Activated gamma-delta T cell (primary cell): ENCODE measurements around the gene ROPN1B.
"Not testable (repeated sequence)": the region's sequence is repeated elsewhere in the genome, so short reads cannot be mapped to it uniquely, and the experiment has no call there.

Experiments
- DNase-seq: peaks from one replicate; lab custom pipeline; 2025; lab: John Stamatoyannopoulos, UW
- total RNA-seq, 2 donors: gene quantifications; one replicate each; lab custom pipeline; 2026; lab: John Stamatoyannopoulos, UW

The ROPN1B gene
- 0 to 0.04 reads per million in 2 donors for total RNA-seq

DNA sequence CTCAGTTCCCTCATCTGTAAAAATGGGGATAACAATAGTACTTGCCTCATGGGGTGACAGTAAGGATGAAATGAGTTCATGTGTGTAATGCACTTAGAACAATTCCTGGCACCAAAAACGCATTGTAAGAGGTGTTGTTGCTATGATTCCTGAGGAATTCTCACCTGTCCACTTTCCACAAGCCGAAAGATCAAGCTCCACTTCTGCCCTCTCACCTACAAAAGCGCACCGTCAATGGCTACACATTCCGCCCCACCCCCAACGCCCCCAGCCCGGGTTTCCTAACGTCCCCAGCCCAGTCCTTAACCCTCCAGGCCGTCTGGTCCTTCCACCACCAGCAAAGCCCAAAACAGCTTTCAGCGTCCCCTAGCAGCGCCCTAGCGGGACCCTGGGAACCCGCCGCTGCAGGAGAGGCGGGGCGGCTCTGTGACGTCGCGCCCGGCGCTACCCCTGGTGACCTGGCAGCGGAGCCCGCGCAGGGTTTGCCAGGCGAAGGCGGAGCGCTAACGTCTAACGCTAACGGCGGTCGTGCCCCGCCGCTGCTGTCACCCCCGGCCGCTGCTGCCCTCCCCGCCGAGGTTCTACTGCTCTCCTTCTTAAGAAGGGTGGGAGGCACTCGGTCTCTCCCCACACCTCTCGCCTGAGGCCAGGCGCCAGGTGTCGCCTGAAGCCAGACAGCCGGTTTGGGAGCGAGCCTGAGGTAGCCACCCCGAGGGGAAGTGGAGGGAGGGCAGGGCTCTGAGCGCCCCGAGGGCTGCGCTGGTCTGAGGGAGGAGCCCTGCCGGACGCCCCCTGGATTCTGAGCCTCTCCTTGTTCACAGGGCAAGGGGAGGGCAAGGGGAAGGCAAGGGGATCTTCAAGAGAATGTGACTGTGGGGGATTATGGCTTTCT is at the start of gene ROPN1B:
Gene ROPN1B, plus strand, starts transcription at position 478 of the 892 bp plus-strand sequence. CDS start 2,877 bp downstream, outside the sequence.
- DNase-seq = not testable (repeated sequence)

DNA sequence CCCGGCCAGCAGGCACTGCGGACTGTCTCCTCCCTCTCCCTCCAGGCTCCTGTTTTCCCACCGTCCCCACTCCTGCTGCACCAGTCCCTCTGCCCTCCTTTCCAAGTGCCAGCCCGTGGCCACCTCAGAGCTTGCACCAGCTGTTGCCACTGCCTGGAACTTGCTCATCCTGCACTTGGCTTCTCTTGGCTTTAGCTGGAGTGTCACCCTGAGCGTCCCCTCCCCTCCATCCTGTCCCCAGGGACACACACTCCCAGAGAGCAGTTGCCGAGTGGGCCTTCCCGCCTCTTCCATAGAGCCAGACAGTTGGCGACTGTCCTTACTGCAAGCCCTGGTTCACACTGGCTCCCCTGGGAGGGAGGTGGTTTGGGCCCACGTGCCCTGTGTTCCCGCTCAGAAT is 48.8 kb upstream of the ROPN1B start:
- DNase-seq = not testable (repeated sequence)

DNA sequence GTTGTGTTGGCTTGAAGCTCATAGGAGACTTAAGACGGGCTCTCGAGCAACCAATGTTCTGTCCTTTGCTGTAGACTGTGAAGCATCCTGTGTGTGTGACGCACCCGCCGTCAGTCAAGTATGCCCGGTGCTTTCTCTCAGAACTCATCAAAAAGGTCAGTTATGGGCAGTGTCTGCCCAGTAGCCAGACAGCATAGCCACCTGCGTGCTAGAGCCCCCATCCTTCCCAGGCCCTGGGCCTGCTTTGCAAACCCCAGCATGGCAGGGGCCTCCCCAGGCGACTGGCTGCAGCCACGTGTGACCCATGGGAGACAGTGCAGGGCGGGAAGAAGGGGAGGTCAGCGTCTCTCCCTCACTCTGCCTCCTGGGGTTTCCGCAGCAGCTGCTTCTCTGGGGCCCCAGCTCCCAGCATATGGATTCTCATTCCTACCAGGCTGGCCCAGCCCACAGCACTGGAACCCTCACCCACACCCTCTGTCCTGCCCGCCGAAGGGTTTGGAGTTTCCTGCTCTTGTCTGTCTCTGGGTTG is 48.2 kb upstream of the ROPN1B start:
- DNase-seq = not testable (repeated sequence)

DNA sequence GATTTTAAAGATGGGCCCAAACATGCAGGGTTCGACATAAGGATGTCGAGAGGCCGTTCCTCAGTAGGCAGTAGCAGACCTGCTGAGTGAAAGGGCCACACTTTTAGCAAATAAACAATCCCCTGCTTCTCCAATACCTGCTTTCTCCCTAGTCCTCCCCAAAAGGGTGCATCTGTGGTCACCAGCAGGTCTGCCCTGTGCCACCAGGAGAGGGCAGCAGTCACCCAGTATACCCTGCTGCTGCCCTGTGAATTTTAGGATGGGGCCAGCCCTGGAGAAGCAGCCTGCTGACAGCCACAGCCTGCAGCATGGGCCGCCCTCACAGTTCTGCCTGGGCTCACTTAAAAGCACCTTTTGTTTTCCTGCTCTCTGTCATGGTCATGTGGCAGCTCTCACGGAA is 47.3 kb upstream of the ROPN1B start:
- not testable (repeated sequence) for DNase-seq

DNA sequence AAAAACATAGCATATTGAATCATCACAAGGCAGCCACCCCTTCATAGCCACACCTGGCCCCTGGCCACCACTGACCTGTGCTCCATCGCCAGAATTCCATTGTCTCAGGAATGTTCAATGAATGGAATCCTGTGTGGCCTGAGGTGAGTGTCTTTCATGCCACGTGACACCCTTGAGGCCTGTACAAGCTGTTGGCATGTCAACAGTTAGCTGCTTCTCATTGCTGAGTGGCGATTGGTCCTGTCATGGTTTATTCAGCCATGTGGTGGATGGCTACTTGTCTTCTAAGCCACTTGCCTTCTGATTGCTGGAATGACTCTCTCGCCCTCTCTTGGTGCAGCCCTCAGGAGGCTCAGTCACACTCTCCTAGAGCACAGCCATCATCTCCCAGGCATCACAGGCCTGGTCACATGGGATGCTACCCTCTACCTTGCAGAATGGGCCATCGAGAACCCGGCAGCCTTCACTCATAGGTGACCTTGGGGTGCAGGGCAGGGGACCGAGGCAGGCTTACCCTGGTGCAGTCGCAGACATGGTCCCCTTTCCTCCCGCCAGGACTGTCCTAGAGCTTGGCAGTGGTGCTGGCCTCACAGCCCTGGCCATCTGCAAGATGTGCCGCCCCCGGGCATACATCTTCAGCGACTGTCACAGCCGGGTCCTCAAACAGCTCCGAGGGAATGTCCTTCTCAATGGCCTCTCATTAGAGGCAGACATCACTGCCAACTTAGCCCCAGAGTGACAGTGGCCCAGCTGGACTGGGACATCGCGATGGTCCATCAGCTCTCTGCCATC is 45.5 kb upstream of the ROPN1B start:
- not testable (repeated sequence) for DNase-seq

DNA sequence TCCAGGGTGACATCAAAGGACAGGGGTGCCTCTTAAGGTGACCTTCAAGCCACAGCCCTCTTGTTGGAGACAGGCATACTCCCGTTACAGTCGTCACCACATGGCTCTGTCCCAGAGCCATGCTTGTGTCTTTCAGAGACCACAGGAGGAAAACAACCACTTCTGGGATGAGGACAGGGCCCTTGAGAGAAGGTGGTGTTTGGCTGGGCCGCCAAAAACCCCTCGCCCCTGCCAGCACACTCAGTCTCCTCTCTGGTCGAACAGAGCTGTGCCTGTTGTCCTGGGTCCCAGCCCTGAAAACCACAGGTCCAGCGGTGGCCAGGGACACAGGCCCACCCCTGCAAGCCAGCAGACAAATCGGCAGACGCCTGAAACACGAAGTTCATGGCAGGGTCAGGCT is 44.7 kb upstream of the ROPN1B start:
- DNase-seq = not testable (repeated sequence)

DNA sequence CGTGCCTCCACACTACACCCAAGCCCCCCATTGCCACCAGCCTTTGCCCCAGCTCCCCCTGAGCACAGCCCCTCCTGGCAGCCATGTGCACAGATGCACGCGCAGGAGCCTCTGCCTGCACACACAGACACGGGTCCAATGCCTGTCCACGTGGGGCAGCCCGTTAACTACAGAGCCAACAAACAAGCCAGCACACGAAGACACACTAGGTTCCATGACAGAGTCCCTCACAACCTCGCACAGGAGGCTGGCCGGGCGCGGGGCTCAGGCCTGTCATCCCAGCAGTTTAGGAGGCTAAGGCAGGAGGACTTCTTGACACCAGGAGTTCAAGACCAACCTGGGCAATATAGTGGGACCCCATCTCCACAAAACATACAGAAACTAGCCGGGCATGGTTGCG is 43.3 kb upstream of the ROPN1B start:
- DNase-seq = not testable (repeated sequence)

DNA sequence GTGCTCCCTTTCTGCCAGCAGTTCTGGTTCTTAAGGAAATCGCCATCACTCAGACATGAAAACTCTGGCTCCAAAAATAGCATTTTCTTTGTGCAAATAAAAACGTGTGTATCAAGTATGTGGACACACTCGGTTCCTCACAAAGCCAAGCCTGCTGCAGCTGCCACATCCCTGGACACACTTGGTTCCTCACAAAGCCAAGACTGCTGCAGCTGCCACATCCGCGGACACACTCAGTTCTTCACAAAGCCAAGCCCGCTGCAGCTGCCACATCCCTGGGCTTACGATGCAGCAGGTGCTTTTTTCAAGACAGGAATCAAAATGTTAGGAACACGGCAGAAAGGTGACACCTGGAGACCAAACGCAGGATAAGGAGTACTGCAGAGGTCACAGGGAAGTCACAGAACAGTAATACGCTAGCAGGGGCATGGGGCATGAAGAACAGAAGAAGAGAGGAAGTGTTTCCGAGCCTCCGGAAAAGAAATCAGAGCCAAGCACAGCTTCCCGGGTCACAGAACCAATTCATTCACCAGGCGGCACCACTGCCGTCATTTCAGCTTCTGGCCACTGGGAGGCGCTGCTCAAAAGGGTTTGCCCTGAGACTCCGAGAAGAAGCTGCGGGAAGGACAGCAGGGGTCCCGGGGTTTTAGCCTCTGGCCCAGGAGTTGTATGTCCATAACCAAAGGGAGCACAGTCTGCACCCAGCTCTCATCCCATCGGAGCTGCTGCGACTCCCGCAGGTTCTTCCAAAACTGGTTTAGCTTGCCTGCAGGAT is 40.0 kb upstream of the ROPN1B start:
- DNase-seq = not testable (repeated sequence)

DNA sequence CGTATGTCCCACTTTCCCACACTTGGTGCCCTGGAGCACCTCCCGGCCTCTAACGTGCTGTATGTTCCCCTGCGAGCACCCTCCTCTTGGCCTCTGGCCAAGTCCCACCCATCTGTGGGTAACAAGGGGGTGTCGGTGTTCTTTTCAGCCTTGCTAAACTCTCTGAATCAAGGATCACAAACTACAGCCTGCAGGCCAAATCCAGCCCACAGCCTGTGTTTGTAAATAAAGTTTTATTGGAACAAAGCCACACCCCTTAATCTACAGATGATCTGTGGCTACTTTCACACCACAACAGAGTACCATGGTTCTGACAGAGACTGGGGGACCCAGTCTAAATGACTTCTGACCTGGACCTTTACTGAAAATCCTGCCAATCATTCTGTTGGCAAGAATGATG is 39.2 kb upstream of the ROPN1B start:
- DNase-seq = not testable (repeated sequence)

DNA sequence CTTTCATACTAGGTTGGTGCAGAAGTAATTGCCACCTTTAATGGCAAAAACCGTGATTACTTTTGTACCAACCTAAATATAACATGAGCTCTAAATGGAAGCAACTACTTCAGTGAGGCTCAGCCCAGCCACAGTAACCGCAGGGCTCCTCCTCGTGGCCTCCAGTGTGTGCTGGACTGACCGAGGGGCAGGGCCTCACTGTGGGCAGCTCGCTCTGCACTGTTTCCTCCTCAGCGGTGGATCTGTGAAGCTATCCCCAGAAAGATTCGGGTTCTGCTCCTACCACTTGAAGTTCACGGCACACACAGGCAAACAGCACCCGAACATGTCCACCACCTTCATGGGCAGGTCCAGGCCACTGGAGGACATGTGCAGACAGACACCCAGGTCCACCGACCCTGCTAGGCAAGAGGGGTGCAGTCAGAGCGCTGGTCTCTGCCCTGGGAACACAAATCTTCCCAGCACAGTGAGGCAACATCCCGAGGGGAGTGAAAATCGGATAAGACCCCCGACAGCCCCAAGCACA is 37.6 kb upstream of the ROPN1B start:
- not testable (repeated sequence) for DNase-seq

DNA sequence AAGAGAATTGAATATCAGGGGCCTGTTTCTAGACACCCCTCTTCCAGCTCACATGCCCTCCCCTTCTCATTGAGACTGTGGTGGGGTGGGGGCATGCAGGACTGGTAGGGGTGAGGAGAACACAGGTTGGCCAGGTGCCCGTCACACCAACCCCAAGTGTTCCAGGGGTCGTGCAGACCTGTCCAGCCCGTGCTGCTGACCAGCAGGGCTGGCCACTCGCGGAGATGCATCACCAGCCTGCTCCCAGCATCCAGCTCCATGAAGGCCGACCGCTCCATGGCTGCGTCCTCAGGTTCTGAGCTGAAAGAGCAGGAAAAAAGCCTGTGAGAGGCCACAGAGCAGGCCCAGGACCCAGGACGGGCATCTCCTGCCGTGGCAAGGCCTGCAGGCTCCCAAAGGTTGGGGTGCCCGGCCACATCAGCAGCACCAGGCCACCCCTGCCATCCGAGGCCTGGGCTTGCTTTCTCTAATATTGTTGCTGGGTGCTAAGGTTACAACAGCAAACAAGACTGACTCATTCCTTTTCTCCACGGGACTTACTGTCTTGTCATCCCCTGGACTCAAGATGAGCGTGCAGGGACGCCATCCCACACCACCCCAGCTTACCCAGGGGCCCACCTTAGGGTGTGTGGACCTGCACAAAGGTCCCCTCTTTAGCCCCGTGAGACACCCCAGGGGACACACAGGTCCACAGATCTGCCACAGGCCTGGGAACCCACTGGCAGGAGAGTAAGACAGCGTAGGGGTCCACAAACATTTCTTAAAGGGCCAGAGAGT is 35.4 kb upstream of the ROPN1B start:
- DNase-seq = not testable (repeated sequence)

DNA sequence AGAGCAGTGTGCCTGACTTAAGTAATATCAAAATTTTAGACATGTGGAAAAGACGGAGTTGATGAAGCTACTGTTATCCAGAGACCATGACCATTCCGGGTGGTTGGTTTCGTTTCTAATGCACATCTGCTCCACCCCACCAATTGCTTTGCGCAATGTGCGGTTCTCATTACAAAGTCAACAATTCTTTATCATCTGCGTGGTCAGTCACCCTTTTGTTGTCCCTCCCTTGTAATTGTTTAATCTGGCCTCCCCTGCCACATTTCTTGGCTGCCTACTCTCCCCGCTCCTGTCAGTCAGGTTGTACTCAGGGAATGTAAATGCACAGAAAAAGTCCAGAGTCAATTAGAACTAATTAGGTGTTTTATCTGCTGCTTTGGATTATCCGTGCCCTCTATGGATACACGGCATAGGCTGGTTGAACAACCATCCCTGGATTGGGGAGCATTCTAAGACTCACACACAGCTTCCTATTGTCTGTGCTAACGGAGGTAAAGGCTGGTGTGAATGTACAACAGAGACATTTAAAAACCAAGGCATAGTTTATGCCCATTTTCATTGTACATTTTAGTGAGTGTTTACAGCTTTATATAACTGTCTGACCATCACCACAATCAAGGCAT is 33.6 kb upstream of the ROPN1B start:
- DNase-seq = not testable (repeated sequence)

DNA sequence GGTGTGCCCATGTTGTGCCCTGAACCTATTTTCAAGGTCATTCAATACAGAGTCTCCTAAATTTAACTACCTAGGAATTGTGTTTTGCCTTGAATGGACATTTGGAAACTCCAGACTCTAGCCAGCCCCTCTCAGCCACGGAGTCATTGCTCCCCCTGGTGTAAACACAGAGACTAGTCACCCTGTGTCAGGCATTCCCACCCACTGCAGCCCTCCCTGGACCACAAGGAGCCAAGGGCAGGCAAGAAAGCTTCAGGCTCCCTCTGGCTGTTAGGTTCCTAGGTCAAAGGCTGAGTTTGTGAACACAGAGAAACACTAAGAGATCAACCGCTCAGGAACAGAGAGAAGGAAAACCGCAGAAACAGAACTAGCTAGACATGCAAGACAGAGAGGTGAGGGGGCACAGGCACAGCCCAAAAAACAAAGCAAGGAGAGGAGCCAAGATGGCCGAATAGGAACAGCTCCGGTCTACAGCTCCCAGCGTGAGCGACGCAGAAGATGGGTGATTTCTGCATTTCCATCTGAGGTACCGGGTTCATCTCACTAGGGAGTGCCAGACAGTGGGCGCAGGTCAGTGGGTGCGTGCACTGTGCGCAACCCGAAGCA is 32.7 kb upstream of the ROPN1B start:
- DNase-seq = not testable (repeated sequence)

DNA sequence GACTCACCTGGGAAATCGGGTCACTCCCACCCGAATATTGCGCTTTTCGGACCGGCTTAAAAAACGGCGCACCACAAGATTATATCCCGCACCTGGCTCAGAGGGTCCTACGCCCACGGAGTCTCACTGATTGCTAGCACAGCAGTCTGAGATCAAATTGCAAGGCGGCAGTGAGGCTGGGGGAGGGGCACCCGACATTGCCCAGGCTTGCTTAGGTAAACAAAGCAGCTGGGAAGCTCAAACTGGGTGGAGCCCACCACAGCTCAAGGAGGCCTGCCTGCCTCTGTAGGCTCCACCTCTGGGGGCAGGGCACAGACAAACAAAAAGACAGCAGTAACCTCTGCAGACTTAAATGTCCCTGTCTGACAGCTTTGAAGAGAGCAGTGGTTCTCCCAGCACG is 32.1 kb upstream of the ROPN1B start:
- DNase-seq = not testable (repeated sequence)

DNA sequence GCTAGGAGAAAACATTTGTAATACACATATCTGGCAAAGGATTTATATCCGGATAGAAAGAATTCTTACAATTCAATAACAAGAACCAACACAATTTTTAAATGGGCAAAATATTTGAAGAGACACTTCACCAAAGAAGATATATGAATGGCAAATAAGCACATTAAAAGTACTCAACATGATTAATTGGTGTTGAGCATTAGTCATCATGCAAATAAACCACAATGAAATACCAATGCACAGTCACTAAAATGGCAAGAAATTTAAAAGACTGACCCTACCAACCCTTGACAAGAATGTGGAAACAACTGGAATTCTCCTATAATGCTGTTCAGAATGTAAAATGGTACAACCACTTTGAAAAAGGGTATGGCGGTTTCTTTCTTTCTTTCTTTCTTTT is 21.2 kb upstream of the ROPN1B start:
- DNase-seq = not testable (repeated sequence)

DNA sequence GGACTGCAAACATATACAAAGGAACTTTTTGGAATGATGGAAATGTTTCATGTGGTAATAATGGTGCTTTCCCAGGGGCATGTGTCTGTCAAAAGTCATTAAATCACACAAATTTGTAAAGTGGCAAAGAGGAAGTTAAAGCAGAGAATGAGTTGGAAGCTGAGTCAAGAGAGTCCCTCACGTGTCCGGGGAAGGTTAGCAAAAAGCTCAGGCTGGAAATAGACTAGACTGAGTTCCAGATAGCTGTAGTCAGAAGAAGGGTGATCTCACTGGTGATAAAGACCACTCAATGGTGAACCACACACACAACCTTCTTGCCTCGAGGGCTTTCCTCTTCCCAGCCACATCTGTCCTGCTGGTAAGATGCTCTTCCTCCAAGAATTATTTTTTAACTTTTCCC is 20.1 kb upstream of the ROPN1B start:
- not testable (repeated sequence) for DNase-seq

DNA sequence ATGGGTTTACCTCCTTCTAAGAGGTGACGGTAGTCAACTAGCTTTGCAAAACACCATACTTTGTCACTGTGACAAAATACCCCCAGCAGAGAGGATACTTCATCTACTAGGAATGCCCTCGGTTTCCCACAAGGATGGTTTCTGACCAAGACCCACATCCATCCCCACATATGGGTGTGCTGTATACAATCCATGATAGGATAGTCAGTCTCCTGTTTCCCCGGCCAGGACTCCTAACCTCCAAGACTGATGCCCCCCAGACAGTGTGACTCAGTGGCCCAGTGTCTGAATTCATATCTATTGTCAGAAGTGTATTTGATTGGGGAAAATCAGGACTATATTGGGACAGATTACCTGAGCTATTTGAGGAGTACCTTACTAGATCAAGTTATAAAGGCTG is 17.8 kb upstream of the ROPN1B start:
- not testable (repeated sequence) for DNase-seq

DNA sequence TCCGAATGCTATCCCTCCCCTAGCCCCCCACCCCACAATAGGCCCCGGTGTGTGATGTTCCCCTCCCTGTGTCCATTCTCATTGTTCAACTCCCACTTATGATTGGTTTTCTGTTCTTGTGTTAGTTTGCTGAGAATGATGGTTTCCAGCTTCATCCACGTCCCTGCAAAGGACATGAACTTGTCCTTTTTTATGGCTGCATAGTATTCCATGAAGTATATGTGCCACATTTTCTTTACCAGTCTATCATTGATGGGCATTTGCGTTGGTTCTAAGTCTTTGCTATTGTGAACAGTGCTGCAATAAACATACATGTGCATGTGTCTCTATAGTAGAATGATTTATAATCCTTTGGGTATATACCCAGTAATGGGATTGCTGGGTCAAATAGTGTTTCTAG is 12.0 kb upstream of the ROPN1B start:
- DNase-seq = not testable (repeated sequence)

DNA sequence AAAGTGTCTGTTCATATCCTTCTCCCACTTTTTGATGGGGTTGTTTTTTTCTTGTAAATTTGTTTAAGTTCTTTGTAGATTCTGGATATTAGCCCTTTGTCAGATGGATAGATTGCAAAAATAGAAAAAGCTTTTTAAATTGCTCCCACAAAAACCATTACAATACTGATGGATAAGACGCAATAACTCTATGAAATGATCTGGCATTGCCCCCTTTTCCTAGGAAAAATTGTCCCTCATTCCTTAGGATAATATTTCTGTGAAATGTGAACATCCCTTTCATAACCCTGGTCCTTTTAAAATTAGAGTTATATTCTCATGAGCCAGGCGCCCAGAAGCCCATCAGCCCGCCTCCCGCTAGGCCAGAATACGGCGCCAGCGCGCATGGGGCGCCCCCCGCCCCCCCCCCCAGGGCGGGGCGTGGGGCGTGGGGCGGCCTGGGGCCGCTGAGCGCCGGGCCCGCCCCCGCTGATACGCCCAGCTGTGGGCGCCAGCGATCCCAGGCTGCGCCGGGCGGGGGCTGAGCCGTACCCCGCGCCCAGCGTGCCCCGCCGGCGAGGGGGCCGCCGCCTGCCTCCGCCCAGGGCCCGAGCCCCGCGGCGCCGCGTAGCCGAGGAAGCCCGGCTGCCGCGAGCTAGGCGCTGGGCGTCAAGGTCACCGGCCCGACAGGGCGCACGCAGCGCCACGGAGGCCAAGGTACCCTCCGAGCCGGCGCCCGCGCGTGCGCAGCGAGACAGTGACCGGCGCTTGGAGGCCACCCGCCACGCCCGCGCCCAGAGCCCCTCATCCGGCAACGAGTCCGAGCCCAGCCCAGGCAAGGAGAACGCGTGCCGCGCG is 11.1 kb upstream of the ROPN1B start:
- DNase-seq = no peak
